Measurements from ENCODE around the gene TM6SF1. TPM values are rescaled to one million over a fixed set of nuclear protein-coding genes. Genes with fewer than 3 reads are reported as not detected.

Gene TM6SF1
- total RNA-seq, 1 donor from 2014 or later: 4.7 TPM

DNA sequence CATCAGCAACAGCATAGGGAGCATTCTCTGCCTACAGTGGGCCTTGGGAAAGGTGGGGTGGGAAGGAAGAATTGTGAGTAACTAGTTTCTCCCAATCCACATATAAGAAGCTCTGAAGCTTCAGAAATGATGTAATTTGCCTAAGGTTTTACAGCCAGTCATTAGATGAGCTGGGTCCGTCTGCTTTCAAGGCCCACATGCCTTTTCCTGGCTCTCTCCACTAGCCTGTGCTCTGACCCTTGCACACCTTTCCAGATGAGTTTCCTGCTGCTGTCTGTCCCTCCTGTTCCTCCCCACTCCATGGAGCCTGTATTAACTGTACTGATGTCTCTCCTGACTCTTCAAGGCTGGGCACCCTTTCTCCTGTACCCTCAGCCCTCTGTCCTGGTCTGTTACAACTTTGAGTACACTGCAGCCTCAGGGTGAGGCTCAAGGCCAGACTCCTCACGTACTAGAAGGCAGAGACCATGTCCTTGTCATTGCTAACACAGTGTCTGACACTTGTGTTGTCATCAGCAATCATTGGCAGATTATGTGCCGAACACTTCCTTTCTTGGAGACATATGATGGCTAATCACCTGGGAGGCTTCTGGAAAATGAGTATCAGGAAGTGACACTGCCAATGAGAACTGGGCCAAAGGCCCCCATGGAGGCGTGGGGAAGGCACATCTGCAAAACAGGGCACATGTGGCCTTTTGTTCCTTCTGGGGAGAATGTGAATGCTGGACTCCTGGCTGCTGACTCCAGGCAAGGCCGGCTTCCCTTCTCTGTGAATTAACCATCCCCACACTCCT, 6.6 kb downstream of the TM6SF1 start:
- Histone ChIP-seq H3K4me1 (peaks cover 42% of the 10 kb centered on the region), H3K36me3 (no peaks in the 10 kb centered on the region), H3K27ac (replicated peaks) (peak overlapping the region; percentile 79), H3K27me3 (ENCODE audit: low read depth) (no peaks in the 10 kb centered on the region), H3K9me3 (replicated peaks) (no peaks in the 10 kb centered on the region), H3K4me3 (no peak overlapping the region)
- DNase-seq: no peak
- TF ChIP-seq, protein P1, sequence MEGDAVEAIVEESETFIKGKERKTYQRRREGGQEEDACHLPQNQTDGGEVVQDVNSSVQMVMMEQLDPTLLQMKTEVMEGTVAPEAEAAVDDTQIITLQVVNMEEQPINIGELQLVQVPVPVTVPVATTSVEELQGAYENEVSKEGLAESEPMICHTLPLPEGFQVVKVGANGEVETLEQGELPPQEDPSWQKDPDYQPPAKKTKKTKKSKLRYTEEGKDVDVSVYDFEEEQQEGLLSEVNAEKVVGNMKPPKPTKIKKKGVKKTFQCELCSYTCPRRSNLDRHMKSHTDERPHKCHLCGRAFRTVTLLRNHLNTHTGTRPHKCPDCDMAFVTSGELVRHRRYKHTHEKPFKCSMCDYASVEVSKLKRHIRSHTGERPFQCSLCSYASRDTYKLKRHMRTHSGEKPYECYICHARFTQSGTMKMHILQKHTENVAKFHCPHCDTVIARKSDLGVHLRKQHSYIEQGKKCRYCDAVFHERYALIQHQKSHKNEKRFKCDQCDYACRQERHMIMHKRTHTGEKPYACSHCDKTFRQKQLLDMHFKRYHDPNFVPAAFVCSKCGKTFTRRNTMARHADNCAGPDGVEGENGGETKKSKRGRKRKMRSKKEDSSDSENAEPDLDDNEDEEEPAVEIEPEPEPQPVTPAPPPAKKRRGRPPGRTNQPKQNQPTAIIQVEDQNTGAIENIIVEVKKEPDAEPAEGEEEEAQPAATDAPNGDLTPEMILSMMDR (IDR thresholded peaks at IDR 0.05; ENCODE audit: borderline replicate concordance): no peak
- intact Hi-C loops (cut with micrococcal nuclease): no loop called here

DNA sequence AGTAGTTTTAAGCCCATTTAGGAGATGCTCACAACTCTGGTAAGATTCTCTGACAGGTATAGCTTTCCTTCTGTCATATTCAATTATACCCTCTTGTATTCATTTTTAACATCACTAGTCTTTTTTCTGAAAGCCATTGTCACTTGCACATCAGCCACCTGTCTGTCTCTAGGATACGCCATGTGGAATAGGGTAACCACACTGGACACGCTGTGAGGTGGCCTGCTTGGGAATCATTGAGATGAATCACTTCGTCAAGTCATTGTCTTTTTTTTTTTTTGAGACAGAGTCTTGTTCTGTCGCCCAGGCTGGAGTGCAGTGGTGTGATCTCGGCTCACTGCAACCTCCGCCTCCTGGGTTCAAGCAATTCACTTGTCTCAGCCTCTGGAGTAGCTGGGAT, 7.4 kb downstream of the TM6SF1 start:
- DNase-seq: no peak
- no peaks in the 10 kb centered on the region for H3K36me3 ChIP-seq
- H3K27me3 ChIP-seq (ENCODE audit: low read depth): no peaks in the 10 kb centered on the region
- no peak overlapping the region for H3K4me3 ChIP-seq
- peaks cover 34% of the 10 kb centered on the region for H3K4me1 ChIP-seq
- TF ChIP-seq, protein P1 (IDR thresholded peaks at IDR 0.05; ENCODE audit: borderline replicate concordance): no peak
- intact Hi-C loops (cut with micrococcal nuclease): no loop called here
- no peaks in the 10 kb centered on the region for H3K9me3 ChIP-seq (replicated peaks)
- H3K27ac ChIP-seq (replicated peaks): no peak overlapping the region

DNA sequence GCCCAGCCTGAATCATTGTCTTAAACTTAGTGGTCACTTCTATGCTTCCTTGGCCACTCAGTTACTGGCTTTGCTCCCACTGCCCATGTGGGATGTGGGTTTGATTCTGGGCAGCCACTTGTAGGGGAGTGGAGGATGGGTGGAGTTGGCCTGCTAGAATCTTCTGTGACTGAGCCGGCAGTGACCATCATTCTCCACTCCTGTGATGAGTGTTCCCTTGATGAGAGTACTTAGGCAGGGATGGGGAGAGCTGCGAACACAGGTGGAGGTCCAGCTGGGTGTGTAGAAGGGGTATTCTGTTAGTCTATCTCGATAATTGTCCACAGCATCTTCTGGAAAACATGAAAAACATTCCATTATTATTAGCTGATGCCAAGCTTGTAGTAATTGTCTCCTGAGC, 8.0 kb downstream of the TM6SF1 start:
- Histone ChIP-seq H3K9me3 (replicated peaks) (no peaks in the 10 kb centered on the region), H3K4me3 (no peak overlapping the region), H3K4me1 (peaks cover 28% of the 10 kb centered on the region), H3K27me3 (ENCODE audit: low read depth) (no peaks in the 10 kb centered on the region), H3K27ac (replicated peaks) (no peak overlapping the region), H3K36me3 (no peaks in the 10 kb centered on the region)
- no peak for DNase-seq
- intact Hi-C loops (cut with micrococcal nuclease): no loop called here
- TF ChIP-seq, protein P1 (IDR thresholded peaks at IDR 0.05; ENCODE audit: borderline replicate concordance): no peak

DNA sequence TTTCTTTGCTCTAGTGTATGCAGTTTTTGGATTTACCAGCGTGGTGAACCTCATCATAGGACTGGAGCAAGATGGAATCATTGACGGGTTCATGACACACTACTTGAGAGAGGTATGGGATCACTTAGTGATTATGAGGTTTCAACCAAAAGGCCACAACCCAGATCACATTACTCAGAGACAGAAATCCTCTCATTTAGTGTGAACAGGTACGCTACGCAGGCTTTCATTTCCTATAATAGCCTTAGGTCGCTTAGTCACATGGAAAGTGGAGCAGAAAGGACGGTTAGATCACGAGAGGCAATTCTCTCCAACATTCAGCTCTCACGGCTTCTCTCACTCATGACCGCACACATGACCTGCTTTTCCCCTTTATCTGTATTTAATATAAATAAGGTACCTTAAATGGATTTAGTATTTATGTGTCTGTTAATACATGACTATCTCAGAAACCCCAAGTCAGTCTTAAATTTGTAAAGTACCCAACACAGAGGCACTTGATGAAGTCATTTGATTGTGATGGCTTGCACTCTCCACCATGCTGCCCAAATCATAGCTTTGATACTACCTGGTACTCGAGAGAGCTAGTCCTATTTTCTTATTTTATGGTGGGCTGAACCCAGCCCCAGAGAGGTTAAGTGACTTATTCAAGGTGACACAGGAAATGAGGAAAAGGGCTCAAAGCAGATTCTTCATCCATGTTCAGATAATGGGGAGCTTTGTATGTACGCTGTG, 8.6 kb downstream of the TM6SF1 start:
- intact Hi-C loops (cut with micrococcal nuclease): no loop called here
- no peak overlapping the region for H3K4me3 ChIP-seq
- H3K36me3 ChIP-seq: no peaks in the 10 kb centered on the region
- TF ChIP-seq, protein P1 (IDR thresholded peaks at IDR 0.05; ENCODE audit: borderline replicate concordance): no peak
- H3K27me3 ChIP-seq (ENCODE audit: low read depth): no peaks in the 10 kb centered on the region
- peaks cover 28% of the 10 kb centered on the region for H3K4me1 ChIP-seq
- no peaks in the 10 kb centered on the region for H3K9me3 ChIP-seq (replicated peaks)
- no peak overlapping the region for H3K27ac ChIP-seq (replicated peaks)
- DNase-seq: no peak

DNA sequence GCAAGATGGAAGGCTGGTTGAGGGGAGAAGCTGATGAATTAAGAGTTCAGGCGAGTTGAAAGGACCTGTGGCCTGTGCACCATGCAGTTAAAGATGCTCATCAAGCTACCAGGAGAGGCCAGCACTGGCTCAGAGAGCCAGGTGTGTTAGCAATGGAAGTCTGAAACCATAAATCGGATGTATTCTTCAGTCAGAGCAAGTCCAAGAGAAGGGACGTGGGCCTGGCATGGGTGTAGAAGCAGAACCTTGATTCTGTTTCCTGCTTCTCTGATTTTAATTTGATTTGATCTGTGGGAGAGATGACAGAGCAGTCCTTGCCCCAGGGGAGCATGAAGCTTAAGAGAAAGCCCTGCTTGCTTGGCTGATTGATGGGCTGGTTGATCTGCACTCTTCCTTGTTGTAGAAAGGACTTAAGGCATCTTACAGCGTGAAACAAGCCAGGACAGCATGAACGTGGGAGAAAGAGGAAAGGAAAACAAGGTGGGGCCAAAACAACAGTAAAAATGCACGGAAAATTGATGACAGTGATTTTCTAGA, 10.9 kb downstream of the TM6SF1 start:
- DNase-seq: no peak
- TF ChIP-seq, protein P1 (IDR thresholded peaks at IDR 0.05; ENCODE audit: borderline replicate concordance): no peak
- H3K4me1 ChIP-seq: peaks cover 13% of the 10 kb centered on the region
- H3K27me3 ChIP-seq (ENCODE audit: low read depth): no peaks in the 10 kb centered on the region
- H3K27ac ChIP-seq (replicated peaks): no peak overlapping the region
- no peaks in the 10 kb centered on the region for H3K9me3 ChIP-seq (replicated peaks)
- intact Hi-C loops (cut with micrococcal nuclease): no loop called here
- H3K4me3 ChIP-seq: no peak overlapping the region
- H3K36me3 ChIP-seq: peaks cover 7% of the 10 kb centered on the region
